ENCODE measurements around the gene CLBA1. TPM values are rescaled to one million over a fixed set of nuclear protein-coding genes. Genes with fewer than 3 reads are reported as not detected.
A peak's percentile ranks its signal among the peaks of the same experiment; 100 is the strongest.

The CLBA1 gene
- total RNA-seq, 1 donor from 2014 or later, result 4.7 TPM

DNA sequence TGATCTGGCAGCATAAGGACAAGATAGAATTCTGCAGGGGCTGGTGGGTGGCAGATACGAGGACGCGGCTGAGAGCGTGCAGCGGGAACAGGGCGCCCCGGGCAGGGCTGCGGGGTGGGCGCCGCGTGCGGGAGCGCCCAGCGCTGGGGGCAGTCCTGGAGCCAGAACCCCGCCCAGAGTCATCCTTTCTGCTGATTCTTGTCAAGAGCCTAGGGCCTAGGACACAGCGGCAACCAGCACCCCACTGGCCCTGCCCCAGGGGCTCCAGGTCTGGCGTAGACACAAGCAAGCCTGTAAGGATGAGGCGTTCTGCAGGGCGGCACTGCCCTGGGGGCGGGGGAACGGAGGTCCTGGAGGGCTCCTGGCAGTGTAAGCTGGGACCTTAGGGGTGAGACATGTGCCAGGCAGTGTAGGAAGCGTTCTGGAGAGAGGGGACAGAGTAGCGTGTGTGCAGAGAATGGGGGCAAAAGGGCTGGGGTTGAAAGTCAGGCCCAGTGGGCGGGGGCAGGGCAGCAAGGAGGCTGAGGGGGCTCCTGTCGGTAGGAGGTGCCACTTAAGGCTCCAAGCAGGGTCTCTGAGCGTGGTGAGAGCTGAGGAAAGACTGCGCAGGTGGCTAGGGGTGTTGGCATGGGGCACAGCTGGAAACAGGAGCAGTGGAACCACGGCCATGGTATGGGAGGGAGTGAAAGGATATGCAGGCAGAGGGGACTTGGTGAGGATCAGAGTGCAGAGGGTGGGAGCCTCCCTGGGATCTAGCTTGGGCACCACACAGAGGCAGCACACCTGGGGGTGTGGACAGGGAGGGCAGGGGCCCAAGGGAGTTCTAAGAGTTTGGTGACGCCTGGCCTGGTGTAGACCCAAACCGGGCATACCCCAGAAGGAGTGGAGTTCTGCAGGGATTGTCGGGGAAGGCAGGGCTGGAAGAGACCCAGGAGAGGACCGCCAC lies 6.6 kb upstream of the CLBA1 start:
- Histone ChIP-seq H3K27ac (no peak overlapping the region), H3K4me1 (peaks cover 45% of the 10 kb centered on the region), H3K36me3 (no peaks in the 10 kb centered on the region), H3K4me3 (peak overlapping the region; percentile 48 to 82), H3K27me3 (no peaks in the 10 kb centered on the region), H3K9me3 (no peaks in the 10 kb centered on the region)
- intact Hi-C loops (cut with DNase I), result loop anchor here (5.0 kb wide), 1 partner anchor 63 kb away; no protein-coding TSS in a partner anchor
- TF ChIP-seq POLR2AphosphoS5 (IDR thresholded peaks at IDR 0.05; ENCODE audit: insufficient read depth in 1 of 2, low read depth in 1 of 2), result peak in 1 of 2 donors; percentile 15
- TF ChIP-seq POLR2A (IDR thresholded peaks at IDR 0.05), result no peak
- no peak for DNase-seq (ENCODE audit: extremely low spot score in 2 of 2)

DNA sequence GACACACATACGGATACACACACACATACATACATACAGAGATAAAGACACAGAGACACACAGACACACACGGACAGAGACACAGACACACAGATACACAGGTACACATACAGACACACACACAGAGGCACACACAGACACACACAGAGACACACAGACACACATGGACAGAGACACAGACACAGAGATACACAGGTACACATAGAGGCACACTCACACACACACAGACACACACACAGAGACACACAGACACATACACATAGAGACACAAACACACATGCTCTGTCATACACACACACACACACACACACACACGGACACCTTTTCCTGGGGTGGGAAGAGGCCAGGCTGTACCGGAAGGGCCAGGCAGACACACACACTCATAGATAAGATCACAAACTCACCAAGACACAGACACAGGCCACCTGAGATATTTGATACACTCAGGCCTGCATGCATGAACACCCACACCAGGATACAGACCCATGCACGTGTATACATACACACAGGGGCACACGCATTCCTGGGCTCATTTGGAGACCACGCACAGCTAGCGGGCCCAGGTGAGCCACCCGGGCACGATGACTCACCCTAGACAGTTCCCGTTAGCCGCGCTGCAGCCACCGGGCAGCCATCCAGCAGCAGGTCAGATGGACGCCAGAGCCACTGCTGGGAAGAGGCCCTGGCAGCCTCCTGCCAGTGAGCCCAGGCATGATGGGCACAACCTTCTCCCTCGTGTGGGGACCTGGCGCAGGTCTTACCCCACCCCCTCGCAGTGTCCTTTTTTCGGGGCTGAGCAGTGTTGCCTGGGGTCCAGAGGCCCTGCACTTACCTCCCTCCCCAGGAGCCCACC lies 5.6 kb upstream of the CLBA1 start:
- H3K4me1 ChIP-seq, result peaks cover 38% of the 10 kb centered on the region
- no peak for DNase-seq (ENCODE audit: extremely low spot score in 2 of 2)
- H3K36me3 ChIP-seq, result no peaks in the 10 kb centered on the region
- H3K4me3 ChIP-seq, result no peak overlapping the region
- intact Hi-C loops (cut with DNase I), result loop anchor here (5.0 to 10.0 kb wide), 2 partner anchors 62 to 185 kb away; partner anchors contain the start of gene AKT1
- no peaks in the 10 kb centered on the region for H3K9me3 ChIP-seq
- no peaks in the 10 kb centered on the region for H3K27me3 ChIP-seq
- TF ChIP-seq POLR2AphosphoS5 (IDR thresholded peaks at IDR 0.05; ENCODE audit: insufficient read depth in 1 of 2, low read depth in 1 of 2), result peak in 1 of 2 donors; percentile 55
- no peak for TF ChIP-seq POLR2A (IDR thresholded peaks at IDR 0.05)
- H3K27ac ChIP-seq, result no peak overlapping the region

DNA sequence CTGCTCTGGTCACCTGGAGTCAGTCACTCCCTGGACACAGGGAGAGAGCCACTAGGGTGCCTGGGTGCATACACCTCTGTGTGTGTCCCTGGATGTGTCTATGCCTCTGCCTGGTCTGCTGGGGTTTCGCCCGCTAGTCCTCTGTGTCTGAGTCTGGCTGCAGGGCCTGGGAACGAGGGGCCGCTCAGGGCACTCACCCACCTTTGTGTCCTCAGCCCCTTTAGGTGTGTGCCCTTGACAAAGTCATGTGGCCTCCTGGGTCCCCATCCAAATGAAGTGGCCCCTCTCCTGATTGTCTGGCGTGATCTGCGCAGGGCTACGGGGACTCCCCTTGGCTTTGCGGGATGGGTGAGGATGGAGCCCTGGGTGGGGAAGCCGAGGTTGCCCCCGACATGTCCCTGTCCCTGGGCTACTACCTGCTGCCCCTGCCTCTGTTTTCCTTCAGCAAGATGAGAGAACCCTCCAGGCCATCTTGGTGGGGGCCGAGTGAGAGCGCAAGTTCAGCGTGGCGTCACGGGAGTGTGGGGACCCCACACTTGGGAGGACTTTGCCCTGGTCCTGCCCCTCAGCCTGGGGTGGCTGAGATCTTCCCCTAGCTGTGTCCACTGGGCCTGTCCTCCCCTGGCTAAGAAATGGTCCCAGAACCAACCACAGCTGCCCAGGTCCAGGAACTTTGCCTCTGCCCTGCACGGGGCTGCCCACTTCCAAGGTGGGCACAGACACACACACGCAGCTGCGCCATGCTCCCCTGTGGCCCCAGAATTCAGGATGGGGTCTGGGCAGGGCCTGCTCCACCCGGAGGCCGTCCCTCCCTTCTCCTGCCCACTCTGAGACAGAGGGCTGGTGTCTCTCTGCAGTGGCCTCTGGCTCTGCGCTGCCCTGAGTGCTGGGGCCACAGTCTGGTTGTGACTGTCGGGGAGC lies 4.7 kb upstream of the CLBA1 start:
- Histone ChIP-seq H3K4me3 (no peak overlapping the region), H3K27me3 (no peaks in the 10 kb centered on the region), H3K36me3 (no peaks in the 10 kb centered on the region), H3K9me3 (no peaks in the 10 kb centered on the region), H3K4me1 (peaks cover 33% of the 10 kb centered on the region), H3K27ac (no peak overlapping the region)
- TF ChIP-seq, protein P1, sequence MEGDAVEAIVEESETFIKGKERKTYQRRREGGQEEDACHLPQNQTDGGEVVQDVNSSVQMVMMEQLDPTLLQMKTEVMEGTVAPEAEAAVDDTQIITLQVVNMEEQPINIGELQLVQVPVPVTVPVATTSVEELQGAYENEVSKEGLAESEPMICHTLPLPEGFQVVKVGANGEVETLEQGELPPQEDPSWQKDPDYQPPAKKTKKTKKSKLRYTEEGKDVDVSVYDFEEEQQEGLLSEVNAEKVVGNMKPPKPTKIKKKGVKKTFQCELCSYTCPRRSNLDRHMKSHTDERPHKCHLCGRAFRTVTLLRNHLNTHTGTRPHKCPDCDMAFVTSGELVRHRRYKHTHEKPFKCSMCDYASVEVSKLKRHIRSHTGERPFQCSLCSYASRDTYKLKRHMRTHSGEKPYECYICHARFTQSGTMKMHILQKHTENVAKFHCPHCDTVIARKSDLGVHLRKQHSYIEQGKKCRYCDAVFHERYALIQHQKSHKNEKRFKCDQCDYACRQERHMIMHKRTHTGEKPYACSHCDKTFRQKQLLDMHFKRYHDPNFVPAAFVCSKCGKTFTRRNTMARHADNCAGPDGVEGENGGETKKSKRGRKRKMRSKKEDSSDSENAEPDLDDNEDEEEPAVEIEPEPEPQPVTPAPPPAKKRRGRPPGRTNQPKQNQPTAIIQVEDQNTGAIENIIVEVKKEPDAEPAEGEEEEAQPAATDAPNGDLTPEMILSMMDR (IDR thresholded peaks at IDR 0.05), result no peak
- TF ChIP-seq POLR2A (IDR thresholded peaks at IDR 0.05) (no peak), POLR2AphosphoS5 (IDR thresholded peaks at IDR 0.05; ENCODE audit: insufficient read depth in 1 of 2, low read depth in 1 of 2) (no peak)
- intact Hi-C loops (cut with DNase I), result loop anchor here (10.0 kb wide), 1 partner anchor 186 kb away; the partner anchor contains the start of gene AKT1
- DNase-seq (ENCODE audit: extremely low spot score in 2 of 2), result no peak

DNA sequence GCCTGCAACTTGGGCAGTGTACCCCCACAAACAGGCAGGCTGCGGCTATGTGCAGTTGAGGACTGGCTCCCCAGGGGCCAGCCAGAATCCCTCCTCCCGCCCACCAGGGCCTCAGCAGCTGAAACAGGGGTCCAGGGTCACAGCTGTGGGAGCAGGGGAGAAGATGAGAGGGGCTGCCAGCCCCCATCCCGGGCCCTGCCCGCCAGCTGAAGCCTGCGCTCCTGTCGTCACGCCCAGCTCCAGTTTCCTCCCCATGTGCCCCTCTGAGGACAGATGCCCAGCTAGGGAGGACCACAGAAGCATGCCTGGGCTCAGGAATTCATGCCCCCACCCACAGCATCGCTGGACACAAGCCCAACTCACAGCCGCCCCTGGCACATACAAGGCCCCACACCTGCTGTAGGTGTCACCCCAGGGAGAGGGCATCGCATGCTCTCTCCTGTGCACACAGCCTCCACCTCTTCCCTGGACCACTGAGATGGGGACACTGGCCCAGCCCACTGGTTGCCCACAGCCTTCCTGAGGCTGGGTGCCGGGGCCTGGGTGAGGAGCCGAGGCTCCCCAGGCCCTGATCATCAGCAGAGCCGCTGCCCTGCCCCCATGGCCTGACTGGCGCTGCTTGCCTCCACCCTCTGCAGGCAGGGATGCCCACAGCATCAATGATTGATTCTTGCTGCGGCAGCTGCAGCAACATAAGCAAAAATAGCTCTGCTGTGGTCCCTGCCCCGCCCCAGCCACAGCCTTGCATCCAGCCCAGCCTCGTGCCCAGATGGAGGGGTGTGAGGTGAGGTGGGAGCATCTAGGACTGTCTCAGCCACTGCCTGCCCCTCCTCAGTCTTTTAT lies 3.7 kb upstream of the CLBA1 start:
- intact Hi-C loops (cut with DNase I), result loop anchor here (10.0 kb wide), 1 partner anchor 187 kb away; the partner anchor contains the start of gene AKT1
- peaks cover 33% of the 10 kb centered on the region for H3K4me1 ChIP-seq
- no peaks in the 10 kb centered on the region for H3K9me3 ChIP-seq
- H3K27me3 ChIP-seq, result no peaks in the 10 kb centered on the region
- no peaks in the 10 kb centered on the region for H3K36me3 ChIP-seq
- H3K27ac ChIP-seq, result no peak overlapping the region
- TF ChIP-seq POLR2A (IDR thresholded peaks at IDR 0.05) (no peak), POLR2AphosphoS5 (IDR thresholded peaks at IDR 0.05; ENCODE audit: insufficient read depth in 1 of 2, low read depth in 1 of 2) (no peak)
- TF ChIP-seq, protein P1 (IDR thresholded peaks at IDR 0.05), result no peak
- H3K4me3 ChIP-seq, result no peak overlapping the region
- no peak for DNase-seq (ENCODE audit: extremely low spot score in 2 of 2)

Data from vagina (tissue), 2 donors.